Upper lobe of right lung (tissue), 1 donor: ENCODE data around the gene NBPF11. TPM values are rescaled to one million over a fixed set of nuclear protein-coding genes. Genes with fewer than 3 reads are reported as not detected.

Experiments used
- total RNA-seq: library from RNA; stranded (reverse); fragmentation: NEBNext Ultra II Directional; extraction: Animal tissue kit (Norgen Biotek cat#: 25700); gene quantifications from one replicate; pipeline ENCODE4 v1.2.1, GENCODE V29; 2021
- donor health status: DM: no; HTN: yes; CAD: no; lungs with severe emphysema.

Gene NBPF11
- total RNA-seq, 1 donor from 2014 or later: 14.9 TPM

Other genes starting within 250 kb of the NBPF11 start
- gene GJA8, start 249.5 kb downstream of the NBPF11 start, total RNA-seq: not detected
- gene GPR89B, start 223.9 kb downstream of the NBPF11 start, total RNA-seq: 10.0 TPM